Glutamatergic neuron (in vitro differentiated cells): ENCODE data around the gene STARD13. TPM values are rescaled to one million over a fixed set of nuclear protein-coding genes. Genes with fewer than 3 reads are reported as not detected.
A peak's percentile ranks its signal among the peaks of the same experiment; 100 is the strongest.

Source experiments
- DNase-seq: peaks from one replicate; pipeline ENCODE4 v3.0.0; 2022
- H3K27ac Mint-ChIP-seq: one replicate; pipeline ENCODE4 v1.8.0; 2020; ENCODE audit warnings: mild to moderate bottlenecking, mixed read lengths, inconsistent platforms; ENCODE audit not compliant: unreplicated experiment
- H3K27me3 Mint-ChIP-seq: one replicate; pipeline ENCODE4 v1.8.0; 2020; ENCODE audit warnings: mild to moderate bottlenecking, moderate library complexity, mixed read lengths, inconsistent platforms; ENCODE audit not compliant: unreplicated experiment
- H3K36me3 Mint-ChIP-seq: one replicate; pipeline ENCODE4 v1.8.0; 2020; ENCODE audit warnings: mild to moderate bottlenecking, mixed read lengths, inconsistent platforms; ENCODE audit not compliant: unreplicated experiment
- H3K4me1 Mint-ChIP-seq: one replicate; pipeline ENCODE4 v1.8.0; 2020; ENCODE audit warnings: mild to moderate bottlenecking, low read depth, mixed read lengths, inconsistent platforms; ENCODE audit not compliant: unreplicated experiment
- H3K4me3 Mint-ChIP-seq: one replicate; pipeline ENCODE4 v1.8.0; 2020; ENCODE audit warnings: mild to moderate bottlenecking, mixed read lengths, inconsistent platforms; ENCODE audit not compliant: unreplicated experiment
- H3K9me3 Mint-ChIP-seq: one replicate; pipeline ENCODE4 v1.8.0; 2020; ENCODE audit warnings: mild to moderate bottlenecking, moderate library complexity, mixed read lengths, inconsistent platforms; ENCODE audit not compliant: unreplicated experiment
- CTCF ChIP-seq: fragments of 200-600 bp; sonication (generic); IDR thresholded peaks from one replicate; pipeline ENCODE4 v1.5.0; 2021; ENCODE audit not compliant: partially characterized antibody, unreplicated experiment
- total RNA-seq: library from RNA; stranded (reverse); fragmentation: NEBNext Ultra II Directional; extraction: Animal tissue kit (Norgen Biotek cat#: 25700); gene quantifications from one replicate; pipeline ENCODE4 v1.2.1, GENCODE V29; 2021; ENCODE audit not compliant: unreplicated experiment

STARD13 gene
- total RNA-seq, 1 donor from 2014 or later: 36.4 TPM

DNA sequence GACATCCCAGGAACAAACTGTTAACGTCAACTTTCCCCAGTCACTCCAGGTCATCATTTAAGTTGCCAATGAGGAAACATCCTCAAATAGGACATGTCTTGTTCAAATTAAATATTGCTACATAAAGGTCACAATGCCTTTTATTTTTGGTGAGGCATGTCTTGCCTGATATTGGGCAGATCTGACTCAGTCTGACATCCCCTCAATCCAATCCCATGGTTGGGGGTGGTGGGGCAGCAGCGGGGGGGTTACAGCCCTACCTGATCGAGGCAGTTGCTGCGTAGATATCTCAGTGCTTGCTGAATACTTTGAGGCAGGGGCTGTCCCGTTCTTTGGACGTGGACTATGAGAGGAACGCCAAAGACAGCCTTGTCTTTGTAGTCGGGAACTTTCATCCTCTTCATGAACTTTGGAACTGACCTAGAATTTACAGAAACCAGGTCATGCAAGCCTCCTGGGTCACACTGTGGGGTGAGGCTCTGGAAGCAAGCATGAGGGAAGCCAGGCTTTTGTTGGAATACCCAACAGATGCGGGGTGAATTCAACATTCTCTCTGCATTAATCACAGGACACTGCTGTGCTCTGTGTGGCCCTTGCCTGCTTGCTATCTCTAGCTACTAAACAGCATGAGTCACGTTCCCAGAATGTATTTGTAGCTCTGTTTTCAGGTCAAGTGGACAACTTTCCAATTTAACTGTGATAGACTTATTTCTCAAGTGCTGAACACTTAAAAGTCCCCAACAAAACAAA, 159.6 kb downstream of the STARD13 start:
- Mint-ChIP-seq H3K4me3 (no peak overlapping the region), H3K27ac (no peak overlapping the region), H3K27me3 (no peaks in the 10 kb centered on the region), H3K36me3 (peaks cover 13% of the 10 kb centered on the region), H3K9me3 (no peaks in the 10 kb centered on the region), H3K4me1 (peaks cover 3% of the 10 kb centered on the region)
- no peak for TF ChIP-seq CTCF
- no peak for DNase-seq

GRCh38 chr13:33123066-33123859, 162.3 kb downstream of the STARD13 start:
- no peak overlapping the region for H3K4me3 Mint-ChIP-seq
- H3K36me3 Mint-ChIP-seq: peaks cover 5% of the 10 kb centered on the region
- peaks cover 1% of the 10 kb centered on the region for H3K27me3 Mint-ChIP-seq

DNA sequence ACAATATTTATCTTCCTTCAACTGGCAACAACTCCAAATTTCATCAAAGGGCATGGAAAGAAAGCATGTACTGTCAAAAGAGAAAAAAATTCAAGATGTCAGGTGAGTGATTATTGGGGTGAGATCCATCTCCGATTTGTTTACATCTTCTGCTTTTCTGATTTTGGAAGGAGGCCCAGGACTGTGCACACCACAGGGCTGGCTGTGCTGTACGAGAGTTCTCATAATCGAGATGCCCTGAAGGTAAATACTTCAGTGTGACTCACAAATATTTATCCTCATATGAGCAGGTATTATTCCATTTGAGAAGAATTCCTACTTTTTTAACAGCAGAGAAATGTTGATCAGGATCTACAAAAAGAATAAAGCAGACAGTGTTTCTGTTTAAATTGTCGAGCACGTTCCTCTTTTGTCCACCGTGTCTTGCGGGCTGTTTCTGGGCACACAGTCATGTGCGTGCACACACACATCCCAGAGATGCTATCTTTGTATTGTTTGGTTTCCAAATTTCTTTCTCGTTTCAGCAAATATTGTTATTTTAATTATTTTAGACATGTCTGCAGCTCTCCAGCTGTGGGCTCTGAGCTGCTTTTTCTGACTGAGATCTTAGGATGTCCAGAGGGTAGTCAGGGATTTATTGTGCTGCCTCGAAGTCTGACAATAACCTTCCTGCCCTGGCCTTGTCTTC, 165.6 kb downstream of the STARD13 start:
- H3K27ac Mint-ChIP-seq: no peak overlapping the region
- no peak overlapping the region for H3K4me3 Mint-ChIP-seq
- H3K27me3 Mint-ChIP-seq: peaks cover 1% of the 10 kb centered on the region
- H3K4me1 Mint-ChIP-seq: no peaks in the 10 kb centered on the region
- no peaks in the 10 kb centered on the region for H3K9me3 Mint-ChIP-seq
- TF ChIP-seq CTCF: no peak
- DNase-seq: no peak
- peaks cover 10% of the 10 kb centered on the region for H3K36me3 Mint-ChIP-seq

More at GRCh38 chr13:33123066-33123859, 162.3 kb downstream of the STARD13 start:
- Mint-ChIP-seq H3K9me3 (no peaks in the 10 kb centered on the region), H3K27ac (peak overlapping the region; percentile 43), H3K4me1 (peaks cover 3% of the 10 kb centered on the region)
- no peak for DNase-seq
- TF ChIP-seq CTCF: no peak

DNA sequence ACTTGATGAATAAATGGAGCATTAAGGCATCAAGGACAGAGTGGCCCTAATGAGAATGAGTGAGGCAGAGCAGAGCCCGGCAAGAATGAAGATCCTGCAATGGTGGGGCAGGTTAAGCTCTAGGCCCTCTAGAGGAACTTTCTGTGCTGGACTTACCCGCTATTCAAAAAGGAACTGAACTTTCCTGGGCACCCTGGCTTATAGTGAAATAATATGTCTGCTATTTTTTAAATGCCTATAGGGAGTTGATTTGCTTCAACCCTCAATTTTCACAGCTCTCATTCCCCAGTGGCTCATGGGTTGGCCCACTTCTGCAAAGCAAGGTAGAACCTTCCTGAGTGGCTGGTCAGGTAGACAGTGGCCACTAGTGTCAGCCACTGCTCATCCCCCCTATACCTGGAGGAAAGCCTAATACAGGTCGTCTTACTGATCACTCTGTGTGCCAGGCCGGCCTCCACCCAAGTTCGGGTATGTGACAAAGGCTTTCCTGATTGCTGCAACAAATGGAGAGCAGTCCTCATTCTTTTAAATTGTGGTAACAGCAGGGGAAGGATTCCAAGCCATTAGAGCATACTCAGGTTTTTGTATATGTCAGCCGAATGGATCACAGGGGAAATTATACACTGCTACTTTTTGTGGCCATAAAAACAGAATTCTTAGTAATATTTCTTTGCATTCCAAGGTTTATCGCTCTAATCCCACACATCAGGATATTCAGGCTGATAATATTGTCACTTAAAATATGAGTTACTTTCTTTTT, 166.4 kb downstream of the STARD13 start:
- H3K27me3 Mint-ChIP-seq: peaks cover 1% of the 10 kb centered on the region
- DNase-seq: no peak
- H3K27ac Mint-ChIP-seq: no peak overlapping the region
- no peak overlapping the region for H3K4me3 Mint-ChIP-seq
- H3K36me3 Mint-ChIP-seq: peaks cover 12% of the 10 kb centered on the region
- no peak for TF ChIP-seq CTCF
- H3K9me3 Mint-ChIP-seq: no peaks in the 10 kb centered on the region
- no peaks in the 10 kb centered on the region for H3K4me1 Mint-ChIP-seq
